Measurements from ENCODE around the gene C5orf22.
"Not testable (repeated sequence)": the region's sequence is repeated elsewhere in the genome, so short reads cannot be mapped to it uniquely, and the experiment has no call there.

Gene C5orf22

DNA sequence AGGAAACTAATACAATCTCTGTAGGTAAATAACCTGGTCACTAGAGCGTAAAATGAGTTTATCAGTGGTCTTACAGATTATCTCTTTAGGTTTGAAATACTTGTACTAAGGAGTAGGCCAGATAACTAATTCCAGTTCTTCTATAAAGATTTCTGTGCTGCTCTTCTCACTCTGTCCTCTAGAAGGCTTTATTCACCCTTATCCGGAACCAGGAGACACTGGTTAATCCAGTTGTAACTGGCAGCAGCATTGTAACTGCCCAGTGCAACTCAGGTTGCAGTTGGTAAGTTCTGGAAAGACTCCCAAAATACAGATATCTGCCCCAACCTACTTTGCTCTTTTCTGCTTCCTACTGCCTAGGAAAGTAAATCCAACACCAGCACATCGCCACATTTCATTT is 19.8 kb downstream of the C5orf22 start:
- Histone ChIP-seq H3K9me3 (no peaks in the 10 kb centered on the region), H3K27me3 (no peaks in the 10 kb centered on the region), H4K20me1 (no peaks in the 10 kb centered on the region), H3K27ac (no peak overlapping the region), H3K4me3 (no peak overlapping the region), H3K36me3 (peaks cover 80% of the 10 kb centered on the region), H3K4me2 (no peak overlapping the region), H3K4me1 (no peaks in the 10 kb centered on the region), H3K9ac (no peak overlapping the region)
- TF ChIP-seq Cebpa-rat (IDR thresholded peaks at IDR 0.05), result no peak

- no peak overlapping the region for H3K27ac ChIP-seq
- H3K9me3 ChIP-seq, result no peaks in the 10 kb centered on the region
- no peaks in the 10 kb centered on the region for H4K20me1 ChIP-seq
- H3K36me3 ChIP-seq, result peaks cover 68% of the 10 kb centered on the region
- H3K27me3 ChIP-seq, result no peaks in the 10 kb centered on the region
- H3K4me1 ChIP-seq, result no peaks in the 10 kb centered on the region
- H3K4me3 ChIP-seq, result no peak overlapping the region
- no peak overlapping the region for H3K9ac ChIP-seq
- no peak for TF ChIP-seq Cebpa-rat (IDR thresholded peaks at IDR 0.05)
- H3K4me2 ChIP-seq, result no peak overlapping the region
Measured at GRCh38 chr5:31553863-31554262, 21.8 kb downstream of the C5orf22 start.

GRCh38 chr5:31554552-31554951 is 22.5 kb downstream of the C5orf22 start:
- no peak overlapping the region for H3K27ac ChIP-seq
- H3K27me3 ChIP-seq, result no peaks in the 10 kb centered on the region
- H3K4me1 ChIP-seq, result no peaks in the 10 kb centered on the region
- H3K4me3 ChIP-seq, result no peak overlapping the region
- TF ChIP-seq Cebpa-rat (IDR thresholded peaks at IDR 0.05), result no peak
- peaks cover 61% of the 10 kb centered on the region for H3K36me3 ChIP-seq
- no peaks in the 10 kb centered on the region for H4K20me1 ChIP-seq
- H3K9ac ChIP-seq, result no peak overlapping the region
- no peak overlapping the region for H3K4me2 ChIP-seq
- H3K9me3 ChIP-seq, result no peaks in the 10 kb centered on the region

- H3K4me2 ChIP-seq, result no peak overlapping the region
- H3K4me3 ChIP-seq, result no peak overlapping the region
- no peaks in the 10 kb centered on the region for H4K20me1 ChIP-seq
- no peaks in the 10 kb centered on the region for H3K9me3 ChIP-seq
- no peak for TF ChIP-seq Cebpa-rat (IDR thresholded peaks at IDR 0.05)
- H3K27me3 ChIP-seq, result no peaks in the 10 kb centered on the region
- no peaks in the 10 kb centered on the region for H3K4me1 ChIP-seq
- no peak overlapping the region for H3K9ac ChIP-seq
- H3K27ac ChIP-seq, result no peak overlapping the region
- H3K36me3 ChIP-seq, result peaks cover 57% of the 10 kb centered on the region
Measured at GRCh38 chr5:31556461-31556860, 24.4 kb downstream of the C5orf22 start.

DNA sequence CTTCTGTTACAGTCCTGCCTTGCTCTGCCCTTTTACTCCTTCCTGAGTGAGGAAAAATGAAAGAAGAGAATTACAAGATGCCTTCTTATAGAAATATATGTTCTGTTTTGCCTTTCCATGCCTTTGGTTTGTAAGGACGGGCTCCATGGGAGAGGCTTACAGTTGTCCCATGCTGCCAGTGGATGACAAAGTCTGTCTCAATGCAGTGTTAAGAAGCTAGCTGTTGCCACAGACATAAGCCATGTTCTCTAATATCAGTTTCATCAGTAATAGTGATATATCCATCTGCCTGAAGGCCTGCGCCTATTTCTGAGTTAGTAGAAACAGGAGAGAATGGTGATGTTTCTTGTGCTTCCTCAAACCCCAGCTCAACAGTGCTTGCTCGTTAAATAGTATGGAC is 27.8 kb downstream of the C5orf22 start:
- no peak overlapping the region for H3K4me3 ChIP-seq
- no peak for TF ChIP-seq Cebpa-rat (IDR thresholded peaks at IDR 0.05)
- peaks cover 12% of the 10 kb centered on the region for H3K9me3 ChIP-seq
- no peaks in the 10 kb centered on the region for H3K4me1 ChIP-seq
- no peaks in the 10 kb centered on the region for H3K27me3 ChIP-seq
- H3K4me2 ChIP-seq, result no peak overlapping the region
- H3K27ac ChIP-seq, result no peak overlapping the region
- H3K36me3 ChIP-seq, result peaks cover 25% of the 10 kb centered on the region
- H3K9ac ChIP-seq, result no peak overlapping the region
- H4K20me1 ChIP-seq, result no peaks in the 10 kb centered on the region

- H3K4me2 ChIP-seq, result no peak overlapping the region
- no peak overlapping the region for H3K27ac ChIP-seq
- H3K27me3 ChIP-seq, result no peaks in the 10 kb centered on the region
- H4K20me1 ChIP-seq, result no peaks in the 10 kb centered on the region
- H3K9me3 ChIP-seq, result peaks cover 24% of the 10 kb centered on the region
- TF ChIP-seq Cebpa-rat (IDR thresholded peaks at IDR 0.05), result no peak
- H3K9ac ChIP-seq, result no peak overlapping the region
- peaks cover 15% of the 10 kb centered on the region for H3K36me3 ChIP-seq
- no peak overlapping the region for H3K4me3 ChIP-seq
- no peaks in the 10 kb centered on the region for H3K4me1 ChIP-seq
Measured at GRCh38 chr5:31561946-31562345, 29.8 kb downstream of the C5orf22 start.

DNA sequence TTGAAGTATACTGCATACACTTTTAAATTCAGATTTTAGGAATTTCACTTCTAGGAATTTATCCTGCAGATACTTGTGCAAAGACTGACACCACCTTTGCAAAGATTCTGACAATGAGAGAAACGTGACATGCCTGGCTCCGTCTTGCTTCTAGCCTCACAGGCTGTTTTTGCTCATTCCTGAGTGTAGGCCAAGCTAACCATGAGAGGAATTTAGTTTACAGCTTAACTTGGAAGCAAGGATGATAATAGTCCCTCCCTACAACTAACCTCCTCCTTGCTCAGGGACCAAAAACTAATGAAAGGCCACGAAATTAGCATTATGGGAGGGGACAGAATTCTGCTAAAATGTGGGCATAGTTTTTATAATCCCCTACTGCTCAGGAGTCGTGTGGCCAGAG is 31.1 kb downstream of the C5orf22 start:
- no peak for TF ChIP-seq Cebpa-rat (IDR thresholded peaks at IDR 0.05)
- Histone ChIP-seq H4K20me1 (no peaks in the 10 kb centered on the region), H3K4me3 (no peak overlapping the region), H3K27me3 (no peaks in the 10 kb centered on the region), H3K4me2 (no peak overlapping the region), H3K4me1 (no peaks in the 10 kb centered on the region), H3K27ac (no peak overlapping the region), H3K9ac (no peak overlapping the region), H3K9me3 (peaks cover 24% of the 10 kb centered on the region), H3K36me3 (peaks cover 8% of the 10 kb centered on the region; the same call in 1 of the 2 replicates)

DNA sequence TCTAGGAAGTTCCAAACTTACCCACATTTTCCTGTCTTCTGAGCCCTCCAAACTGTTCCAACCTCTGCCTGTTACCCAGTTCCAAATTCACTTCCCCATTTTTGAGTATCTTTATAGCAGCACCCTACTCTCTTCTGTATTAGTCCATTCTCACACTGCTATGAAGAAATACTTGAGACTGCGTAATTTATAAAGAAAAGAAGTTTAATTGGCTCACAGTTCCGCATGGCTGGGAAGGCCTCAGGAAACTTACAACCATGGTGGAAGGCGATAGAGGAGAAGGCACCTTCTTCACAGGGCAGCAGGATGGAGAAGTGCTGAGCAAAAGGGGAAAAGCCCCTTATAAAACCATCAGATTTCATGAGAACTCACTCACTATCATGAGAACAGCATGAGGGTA is 34.3 kb downstream of the C5orf22 start:
- not testable (repeated sequence) for H3K4me3 ChIP-seq, H3K27ac ChIP-seq, H4K20me1 ChIP-seq, H3K36me3 ChIP-seq, H3K27me3 ChIP-seq, H3K4me1 ChIP-seq, H3K9ac ChIP-seq, H3K4me2 ChIP-seq
- peaks cover 24% of the 10 kb centered on the region for H3K9me3 ChIP-seq

DNA sequence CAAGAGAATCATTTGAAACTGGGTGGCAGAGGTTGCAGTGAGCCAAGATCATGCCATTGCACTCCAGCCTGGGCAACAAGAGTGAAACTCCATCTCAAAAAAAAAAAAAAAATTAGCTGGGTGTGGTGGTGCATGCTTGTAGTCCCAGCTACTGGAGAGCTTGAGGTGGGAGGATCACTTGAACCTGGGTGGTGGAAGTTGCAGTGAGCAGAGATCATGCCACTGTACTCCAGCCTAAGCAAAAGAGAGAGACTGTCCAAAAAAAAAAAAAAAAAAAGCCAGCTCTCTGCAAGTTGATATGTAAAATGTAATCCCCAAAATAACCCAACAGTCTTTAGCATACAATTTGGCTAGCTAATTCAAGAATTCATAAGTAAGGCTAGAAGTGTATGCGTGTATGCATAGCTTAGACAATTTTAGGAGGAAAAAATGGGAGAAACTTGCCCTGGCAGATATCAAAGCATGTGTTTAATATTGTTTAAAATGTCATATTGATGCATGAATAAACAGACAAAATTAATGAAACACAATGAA is 36.3 kb downstream of the C5orf22 start:
- Histone ChIP-seq H3K27ac (no peak overlapping the region), H3K4me2 (no peak overlapping the region), H3K4me3 (no peak overlapping the region), H3K9ac (no peak overlapping the region), H3K4me1 (no peaks in the 10 kb centered on the region), H3K9me3 (peaks cover 24% of the 10 kb centered on the region), H3K27me3 (no peaks in the 10 kb centered on the region), H4K20me1 (no peaks in the 10 kb centered on the region), H3K36me3 (peaks cover 8% of the 10 kb centered on the region; the same call in 1 of the 2 replicates)
- no peak for TF ChIP-seq Cebpa-rat (IDR thresholded peaks at IDR 0.05)

DNA sequence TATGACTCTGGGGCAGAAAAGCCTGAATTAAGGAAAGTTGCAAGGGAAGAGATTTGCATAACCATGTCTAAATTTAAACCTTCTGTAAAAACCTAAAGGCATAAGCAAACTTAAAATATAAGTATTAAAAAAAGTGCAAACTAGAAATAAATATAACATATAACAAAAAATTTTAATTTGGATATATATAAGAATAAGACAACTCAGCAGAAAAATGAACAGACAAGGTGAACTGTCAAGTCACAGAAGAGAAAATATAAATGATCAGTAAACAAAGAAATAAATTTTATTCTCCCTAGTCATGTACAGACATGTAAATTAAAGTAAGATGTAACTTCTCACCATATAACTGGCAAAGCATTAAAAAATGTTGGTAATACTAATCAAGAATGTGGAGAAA is 37.0 kb downstream of the C5orf22 start:
- no peak overlapping the region for H3K4me2 ChIP-seq
- TF ChIP-seq Cebpa-rat (IDR thresholded peaks at IDR 0.05), result no peak
- H3K9ac ChIP-seq, result no peak overlapping the region
- H3K4me1 ChIP-seq, result no peaks in the 10 kb centered on the region
- H3K9me3 ChIP-seq, result peaks cover 21% of the 10 kb centered on the region
- H3K27ac ChIP-seq, result no peak overlapping the region
- H4K20me1 ChIP-seq, result no peaks in the 10 kb centered on the region
- no peak overlapping the region for H3K4me3 ChIP-seq
- H3K27me3 ChIP-seq, result no peaks in the 10 kb centered on the region
- peaks cover 8% of the 10 kb centered on the region; the same call in 1 of the 2 replicates for H3K36me3 ChIP-seq

GRCh38 chr5:31573494-31574142 is 41.5 kb downstream of the C5orf22 start:
- no peaks in the 10 kb centered on the region for H3K36me3 ChIP-seq
- no peak overlapping the region for H3K9ac ChIP-seq
- H4K20me1 ChIP-seq, result no peaks in the 10 kb centered on the region
- H3K4me1 ChIP-seq, result no peaks in the 10 kb centered on the region
- H3K9me3 ChIP-seq, result no peaks in the 10 kb centered on the region
- H3K27ac ChIP-seq, result no peak overlapping the region
- TF ChIP-seq Cebpa-rat (IDR thresholded peaks at IDR 0.05), result no peak
- H3K27me3 ChIP-seq, result no peaks in the 10 kb centered on the region
- no peak overlapping the region for H3K4me2 ChIP-seq
- no peak overlapping the region for H3K4me3 ChIP-seq
